ENCODE results near the gene RRP15. TPM values are rescaled to one million over a fixed set of nuclear protein-coding genes. Genes with fewer than 3 reads are reported as not detected.

Gene RRP15
- total and polyA plus RNA-seq, 2 of the 13 experiments (the other 11 are each of a cell fraction or from before 2014, with no cell fraction given): 2.1 to 37.5 TPM

DNA sequence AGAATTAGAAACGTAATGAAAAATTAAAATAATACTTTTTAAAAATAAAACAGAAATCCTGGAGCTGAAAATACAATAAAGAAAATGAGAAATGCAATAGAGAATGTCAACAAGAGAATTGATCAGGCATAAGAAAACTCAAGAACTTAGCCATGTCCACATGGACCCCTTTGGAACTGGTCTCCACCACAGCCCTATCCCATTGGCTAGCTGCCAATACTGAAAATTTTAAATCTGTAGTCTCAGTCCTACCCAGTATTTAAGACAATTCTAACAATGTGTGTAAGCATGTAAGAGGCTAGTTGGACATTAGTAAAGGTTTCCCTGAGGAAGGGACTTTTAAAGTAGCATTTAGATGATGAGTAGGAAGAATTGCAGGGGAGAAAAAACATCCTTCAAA lies 25.8 kb upstream of the RRP15 start:
- H3K27ac ChIP-seq (ENCODE audit: extremely low read length, insufficient read depth, low read length): no peak overlapping the region
- no peak for FAIRE-seq
- no peak overlapping the region for H3K9ac ChIP-seq (ENCODE audit: insufficient read depth, low read depth, low read length)
- ATAC-seq: no peak
- in situ Hi-C loops (cut with HindIII; ENCODE audit: extremely low pct_ligation_motif_present, low pct_unique_long_range_greater_than_20kb): no loop called here
- DNase-seq (ENCODE audit: low spot score): no peak
- ChIA-PET CTCF (ENCODE audit: low intra/inter-chr PET ratio, low total read pairs) (no interaction called here), POLR2A (no interaction called here)
- no peaks in the 10 kb centered on the region for H4K20me1 ChIP-seq (ENCODE audit: insufficient read depth, low read length)
- no TSS peak for BruUV-seq (replicated peaks)
- H3K4me1 ChIP-seq (ENCODE audit: insufficient read depth, low read length): peaks cover 16% of the 10 kb centered on the region
- no peaks in the 10 kb centered on the region for H3K79me2 ChIP-seq (ENCODE audit: insufficient read depth, low read length)
- H2AFZ ChIP-seq (ENCODE audit: low read length): no peak overlapping the region
- H3K36me3 ChIP-seq (replicated peaks in 1 of 2; ENCODE audit: control insufficient read depth in 1 of 2, insufficient read depth in 2 of 2, low read length in 2 of 2): no peaks in the 10 kb centered on the region
- H3K27me3 ChIP-seq (ENCODE audit: control insufficient read depth in 1 of 2, insufficient read depth in 2 of 2, low read length in 2 of 2): no peaks in the 10 kb centered on the region; a peak in 1 of 5 replicates
- WGBS (ENCODE audit: low lambda C conversion rate): 7% methylated on average over 1 of the region's 1 CpG
- no peak overlapping the region for H3K4me2 ChIP-seq (ENCODE audit: low read depth, low read length)
- no peaks in the 10 kb centered on the region for H3K9me3 ChIP-seq (ENCODE audit: low read length)
- no peak overlapping the region for H3K4me3 ChIP-seq (replicated peaks in 1 of 3; ENCODE audit: insufficient read depth in 1 of 3, low read depth in 2 of 3, low read length in 3 of 3)
- TF ChIP-seq, protein P1, sequence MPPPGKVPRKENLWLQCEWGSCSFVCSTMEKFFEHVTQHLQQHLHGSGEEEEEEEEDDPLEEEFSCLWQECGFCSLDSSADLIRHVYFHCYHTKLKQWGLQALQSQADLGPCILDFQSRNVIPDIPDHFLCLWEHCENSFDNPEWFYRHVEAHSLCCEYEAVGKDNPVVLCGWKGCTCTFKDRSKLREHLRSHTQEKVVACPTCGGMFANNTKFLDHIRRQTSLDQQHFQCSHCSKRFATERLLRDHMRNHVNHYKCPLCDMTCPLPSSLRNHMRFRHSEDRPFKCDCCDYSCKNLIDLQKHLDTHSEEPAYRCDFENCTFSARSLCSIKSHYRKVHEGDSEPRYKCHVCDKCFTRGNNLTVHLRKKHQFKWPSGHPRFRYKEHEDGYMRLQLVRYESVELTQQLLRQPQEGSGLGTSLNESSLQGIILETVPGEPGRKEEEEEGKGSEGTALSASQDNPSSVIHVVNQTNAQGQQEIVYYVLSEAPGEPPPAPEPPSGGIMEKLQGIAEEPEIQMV (CRISPR knock-in tag; IDR thresholded peaks at IDR 0.05; ENCODE audit: low read depth): no peak
- TF ChIP-seq ZNF160 (CRISPR knock-in tag; IDR thresholded peaks at IDR 0.05): peak; percentile 92; the same call in 1 of the 2 replicates
- TF ChIP-seq, protein P2, sequence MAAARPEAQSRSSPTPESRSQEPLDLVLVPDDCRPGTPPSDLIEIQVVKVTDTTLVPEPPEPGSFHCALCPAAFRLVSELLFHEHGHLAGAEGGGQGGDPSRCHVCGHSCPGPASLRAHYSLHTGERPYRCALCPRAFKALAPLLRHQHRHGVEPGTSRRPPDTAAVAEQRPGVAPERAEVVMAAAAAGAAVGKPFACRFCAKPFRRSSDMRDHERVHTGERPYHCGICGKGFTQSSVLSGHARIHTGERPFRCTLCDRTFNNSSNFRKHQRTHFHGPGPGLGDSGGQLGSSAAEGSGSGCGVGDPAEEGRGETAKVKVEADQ (CRISPR knock-in tag; IDR thresholded peaks at IDR 0.05; ENCODE audit: borderline replicate concordance): no peak
- intact Hi-C loops (cut with micrococcal nuclease; ENCODE audit: unreplicated experiment): loop anchor here (2.0 kb wide), 1 partner anchor 71 kb away; no protein-coding TSS in a partner anchor

DNA sequence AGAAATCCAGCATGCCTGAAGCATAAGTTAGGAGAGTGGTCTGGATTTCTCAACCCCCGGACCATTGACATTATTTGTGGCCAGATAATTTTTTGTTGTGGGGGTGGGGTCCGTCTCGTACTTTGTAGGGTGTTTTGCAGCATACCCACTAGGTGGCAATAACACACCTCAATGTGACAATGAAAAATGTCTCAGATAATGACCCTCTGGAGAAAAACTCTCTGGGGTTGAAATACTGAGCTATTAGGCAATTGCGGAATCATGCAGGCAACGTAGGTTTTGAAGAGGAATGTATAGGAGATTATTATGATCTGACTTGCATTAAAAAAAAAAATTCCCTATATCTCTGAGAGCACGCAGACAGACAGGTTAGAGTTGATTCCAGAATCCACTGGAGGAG lies 25.3 kb upstream of the RRP15 start:
- intact Hi-C loops (cut with micrococcal nuclease; ENCODE audit: unreplicated experiment): loop anchor here (2.0 kb wide), 1 partner anchor 71 kb away; no protein-coding TSS in a partner anchor
- CTCF ChIA-PET (ENCODE audit: low intra/inter-chr PET ratio, low total read pairs): interaction anchor here (0.7 kb wide), 1 partner anchor 22 kb away, joined by 3 read pairs; no protein-coding TSS in a partner anchor
- no peak overlapping the region for H3K4me2 ChIP-seq (ENCODE audit: low read depth, low read length)
- H3K4me3 ChIP-seq (replicated peaks in 1 of 3; ENCODE audit: insufficient read depth in 1 of 3, low read depth in 2 of 3, low read length in 3 of 3): no peak overlapping the region
- H2AFZ ChIP-seq (ENCODE audit: low read length): no peak overlapping the region
- no peaks in the 10 kb centered on the region for H3K79me2 ChIP-seq (ENCODE audit: insufficient read depth, low read length)
- no peaks in the 10 kb centered on the region for H3K36me3 ChIP-seq (replicated peaks in 1 of 2; ENCODE audit: control insufficient read depth in 1 of 2, insufficient read depth in 2 of 2, low read length in 2 of 2)
- no peaks in the 10 kb centered on the region for H3K9me3 ChIP-seq (ENCODE audit: low read length)
- H4K20me1 ChIP-seq (ENCODE audit: insufficient read depth, low read length): no peaks in the 10 kb centered on the region
- DNase-seq (ENCODE audit: low spot score) (peak; percentile 7), ATAC-seq (peak; percentile 78), FAIRE-seq (peak; percentile 42)
- no peaks in the 10 kb centered on the region for H3K27me3 ChIP-seq (ENCODE audit: control insufficient read depth in 1 of 2, insufficient read depth in 2 of 2, low read length in 2 of 2)
- H3K27ac ChIP-seq (ENCODE audit: extremely low read length, insufficient read depth, low read length): no peak overlapping the region
- 2% methylated on average over 6 of the region's 6 CpGs for WGBS (ENCODE audit: low lambda C conversion rate)
- no peak overlapping the region for H3K9ac ChIP-seq (ENCODE audit: insufficient read depth, low read depth, low read length)
- H3K4me1 ChIP-seq (ENCODE audit: insufficient read depth, low read length): peaks cover 16% of the 10 kb centered on the region
- in situ Hi-C loops (cut with HindIII; ENCODE audit: extremely low pct_ligation_motif_present, low pct_unique_long_range_greater_than_20kb): no loop called here
- POLR2A ChIA-PET: no interaction called here
- BruUV-seq (replicated peaks): no TSS peak
- TF ChIP-seq, protein P3, sequence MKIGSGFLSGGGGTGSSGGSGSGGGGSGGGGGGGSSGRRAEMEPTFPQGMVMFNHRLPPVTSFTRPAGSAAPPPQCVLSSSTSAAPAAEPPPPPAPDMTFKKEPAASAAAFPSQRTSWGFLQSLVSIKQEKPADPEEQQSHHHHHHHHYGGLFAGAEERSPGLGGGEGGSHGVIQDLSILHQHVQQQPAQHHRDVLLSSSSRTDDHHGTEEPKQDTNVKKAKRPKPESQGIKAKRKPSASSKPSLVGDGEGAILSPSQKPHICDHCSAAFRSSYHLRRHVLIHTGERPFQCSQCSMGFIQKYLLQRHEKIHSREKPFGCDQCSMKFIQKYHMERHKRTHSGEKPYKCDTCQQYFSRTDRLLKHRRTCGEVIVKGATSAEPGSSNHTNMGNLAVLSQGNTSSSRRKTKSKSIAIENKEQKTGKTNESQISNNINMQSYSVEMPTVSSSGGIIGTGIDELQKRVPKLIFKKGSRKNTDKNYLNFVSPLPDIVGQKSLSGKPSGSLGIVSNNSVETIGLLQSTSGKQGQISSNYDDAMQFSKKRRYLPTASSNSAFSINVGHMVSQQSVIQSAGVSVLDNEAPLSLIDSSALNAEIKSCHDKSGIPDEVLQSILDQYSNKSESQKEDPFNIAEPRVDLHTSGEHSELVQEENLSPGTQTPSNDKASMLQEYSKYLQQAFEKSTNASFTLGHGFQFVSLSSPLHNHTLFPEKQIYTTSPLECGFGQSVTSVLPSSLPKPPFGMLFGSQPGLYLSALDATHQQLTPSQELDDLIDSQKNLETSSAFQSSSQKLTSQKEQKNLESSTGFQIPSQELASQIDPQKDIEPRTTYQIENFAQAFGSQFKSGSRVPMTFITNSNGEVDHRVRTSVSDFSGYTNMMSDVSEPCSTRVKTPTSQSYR (CRISPR knock-in tag; IDR thresholded peaks at IDR 0.05; ENCODE audit: borderline replicate concordance): peak; percentile 26; the same call in 1 of the 2 replicates
- TF ChIP-seq GATAD2A (CRISPR knock-in tag; IDR thresholded peaks at IDR 0.05): no peak
- no peak for TF ChIP-seq ZNF296 (CRISPR knock-in tag; conservative IDR thresholded peaks at IDR 0.05)
- TF ChIP-seq ZFP37 (CRISPR knock-in tag; IDR thresholded peaks at IDR 0.05; ENCODE audit: borderline replicate concordance): no peak
- TF ChIP-seq DPF2 (CRISPR knock-in tag; IDR thresholded peaks at IDR 0.05; ENCODE audit: borderline replicate concordance, low read depth): no peak
- TF ChIP-seq, protein P4, sequence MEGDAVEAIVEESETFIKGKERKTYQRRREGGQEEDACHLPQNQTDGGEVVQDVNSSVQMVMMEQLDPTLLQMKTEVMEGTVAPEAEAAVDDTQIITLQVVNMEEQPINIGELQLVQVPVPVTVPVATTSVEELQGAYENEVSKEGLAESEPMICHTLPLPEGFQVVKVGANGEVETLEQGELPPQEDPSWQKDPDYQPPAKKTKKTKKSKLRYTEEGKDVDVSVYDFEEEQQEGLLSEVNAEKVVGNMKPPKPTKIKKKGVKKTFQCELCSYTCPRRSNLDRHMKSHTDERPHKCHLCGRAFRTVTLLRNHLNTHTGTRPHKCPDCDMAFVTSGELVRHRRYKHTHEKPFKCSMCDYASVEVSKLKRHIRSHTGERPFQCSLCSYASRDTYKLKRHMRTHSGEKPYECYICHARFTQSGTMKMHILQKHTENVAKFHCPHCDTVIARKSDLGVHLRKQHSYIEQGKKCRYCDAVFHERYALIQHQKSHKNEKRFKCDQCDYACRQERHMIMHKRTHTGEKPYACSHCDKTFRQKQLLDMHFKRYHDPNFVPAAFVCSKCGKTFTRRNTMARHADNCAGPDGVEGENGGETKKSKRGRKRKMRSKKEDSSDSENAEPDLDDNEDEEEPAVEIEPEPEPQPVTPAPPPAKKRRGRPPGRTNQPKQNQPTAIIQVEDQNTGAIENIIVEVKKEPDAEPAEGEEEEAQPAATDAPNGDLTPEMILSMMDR (CRISPR knock-in tag; IDR thresholded peaks at IDR 0.05): peak; percentile 54
- no peak for TF ChIP-seq BRD4 (CRISPR knock-in tag; IDR thresholded peaks at IDR 0.05)
- TF ChIP-seq STAG1 (CRISPR knock-in tag; IDR thresholded peaks at IDR 0.05): peak; percentile 29; the same call in 1 of the 2 replicates
- TF ChIP-seq PHB2 (IDR thresholded peaks at IDR 0.05; ENCODE audit: partially characterized antibody): no peak

All from HepG2 (cell line).